Astrocyte of the hippocampus (primary cell): ENCODE measurements around the gene SPEN.

Source experiments
- DNase-seq: peaks from one replicate; pipeline ENCODE4 v3.0.0; 2011; ENCODE audit warnings: low read depth, low spot score

Gene SPEN

GRCh38 chr1:15934211-15935055 lies 86.9 kb downstream of the SPEN start:
- DNase-seq: no peak

GRCh38 chr1:15935056-15935950 lies 87.8 kb downstream of the SPEN start:
- no peak for DNase-seq

- DNase-seq: no peak
Observed at GRCh38 chr1:15936025-15936424, 88.5 kb downstream of the SPEN start.

GRCh38 chr1:15937146-15937545 lies 89.6 kb downstream of the SPEN start:
- no peak for DNase-seq

DNA sequence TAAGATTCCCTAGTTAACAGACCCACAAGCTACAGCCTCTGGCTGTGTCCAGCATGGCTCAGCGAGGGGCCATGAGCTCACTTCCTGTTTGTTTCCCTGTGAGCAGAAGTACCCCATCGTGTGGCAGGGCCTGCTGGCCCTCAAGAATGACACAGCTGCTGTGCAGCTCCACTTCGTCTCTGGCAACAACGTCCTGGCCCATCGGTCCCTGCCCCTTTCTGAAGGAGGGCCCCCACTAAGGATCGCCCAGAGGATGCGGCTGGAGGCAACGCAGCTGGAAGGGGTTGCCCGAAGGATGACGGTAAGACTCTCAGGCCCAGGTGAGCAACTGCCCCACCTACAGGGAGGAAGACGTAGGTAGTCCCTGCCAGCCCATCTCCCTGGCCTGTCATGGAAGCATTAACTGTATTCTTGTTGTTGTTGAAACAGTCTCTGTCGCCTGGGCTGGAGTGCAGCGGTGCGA lies 90.2 kb downstream of the SPEN start:
- no peak for DNase-seq

DNA sequence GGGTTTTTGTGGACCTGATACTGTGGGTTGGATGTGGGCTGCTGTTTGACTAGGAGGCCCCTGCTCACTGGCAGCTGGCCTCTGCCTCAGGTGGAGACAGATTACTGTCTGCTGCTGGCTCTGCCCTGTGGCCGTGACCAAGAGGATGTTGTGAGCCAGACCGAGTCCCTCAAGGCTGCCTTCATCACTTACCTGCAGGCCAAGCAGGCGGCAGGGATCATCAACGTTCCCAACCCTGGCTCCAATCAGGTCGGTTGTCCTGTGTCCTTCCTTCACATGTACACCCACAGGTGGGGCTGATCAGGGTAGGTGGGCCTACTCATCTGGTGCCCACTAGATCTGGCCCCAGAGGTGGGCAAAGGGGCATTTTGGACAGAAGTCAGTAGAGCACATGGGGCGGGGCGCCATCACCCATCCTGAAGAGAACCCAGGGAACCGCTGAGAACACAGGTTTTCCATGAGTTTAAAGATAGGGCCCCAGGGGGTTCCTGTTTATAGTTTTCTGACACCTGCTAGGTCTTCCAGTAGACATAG lies 91.2 kb downstream of the SPEN start:
- no peak for DNase-seq

DNA sequence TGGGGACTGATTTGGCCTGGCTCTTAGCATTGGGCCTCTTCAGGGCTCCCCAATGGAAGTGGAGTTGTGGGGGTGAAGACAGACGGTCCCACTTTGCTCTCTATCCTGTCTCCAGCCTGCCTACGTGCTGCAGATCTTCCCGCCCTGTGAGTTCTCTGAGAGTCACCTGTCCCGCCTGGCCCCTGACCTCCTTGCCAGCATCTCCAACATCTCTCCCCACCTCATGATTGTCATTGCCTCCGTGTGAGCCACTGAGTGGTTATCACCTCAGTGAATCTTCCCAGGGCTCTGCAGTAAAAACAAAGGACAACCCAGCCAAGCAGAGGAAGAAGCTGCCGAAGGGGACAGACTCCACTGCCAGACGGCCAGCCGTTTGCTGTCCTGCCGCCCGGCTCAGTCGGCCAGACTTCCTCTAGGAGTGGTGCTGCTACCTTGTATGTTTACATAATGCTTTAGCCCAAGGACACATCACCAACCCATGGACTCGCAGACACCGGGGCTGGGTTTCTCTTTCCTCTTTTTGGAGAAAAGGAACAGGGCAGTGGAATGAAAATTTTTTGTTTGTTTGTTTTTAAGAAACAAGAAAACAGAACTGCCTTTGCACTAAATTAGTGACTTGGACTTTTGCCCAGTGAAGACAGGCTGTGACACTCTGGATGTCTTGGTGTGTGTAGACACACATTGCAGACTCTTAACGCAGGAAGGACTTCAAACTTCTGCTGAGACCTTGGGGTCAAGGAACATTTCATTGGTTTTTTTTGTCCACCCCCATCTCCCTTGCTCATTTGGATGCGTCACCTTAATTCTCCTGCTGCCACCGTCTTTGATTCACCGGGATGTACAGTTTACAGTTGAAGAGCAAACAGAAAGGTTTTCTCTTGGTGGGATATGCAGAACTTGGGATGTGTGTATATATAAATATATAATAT lies 91.9 kb downstream of the SPEN start:
- DNase-seq: no peak

DNA sequence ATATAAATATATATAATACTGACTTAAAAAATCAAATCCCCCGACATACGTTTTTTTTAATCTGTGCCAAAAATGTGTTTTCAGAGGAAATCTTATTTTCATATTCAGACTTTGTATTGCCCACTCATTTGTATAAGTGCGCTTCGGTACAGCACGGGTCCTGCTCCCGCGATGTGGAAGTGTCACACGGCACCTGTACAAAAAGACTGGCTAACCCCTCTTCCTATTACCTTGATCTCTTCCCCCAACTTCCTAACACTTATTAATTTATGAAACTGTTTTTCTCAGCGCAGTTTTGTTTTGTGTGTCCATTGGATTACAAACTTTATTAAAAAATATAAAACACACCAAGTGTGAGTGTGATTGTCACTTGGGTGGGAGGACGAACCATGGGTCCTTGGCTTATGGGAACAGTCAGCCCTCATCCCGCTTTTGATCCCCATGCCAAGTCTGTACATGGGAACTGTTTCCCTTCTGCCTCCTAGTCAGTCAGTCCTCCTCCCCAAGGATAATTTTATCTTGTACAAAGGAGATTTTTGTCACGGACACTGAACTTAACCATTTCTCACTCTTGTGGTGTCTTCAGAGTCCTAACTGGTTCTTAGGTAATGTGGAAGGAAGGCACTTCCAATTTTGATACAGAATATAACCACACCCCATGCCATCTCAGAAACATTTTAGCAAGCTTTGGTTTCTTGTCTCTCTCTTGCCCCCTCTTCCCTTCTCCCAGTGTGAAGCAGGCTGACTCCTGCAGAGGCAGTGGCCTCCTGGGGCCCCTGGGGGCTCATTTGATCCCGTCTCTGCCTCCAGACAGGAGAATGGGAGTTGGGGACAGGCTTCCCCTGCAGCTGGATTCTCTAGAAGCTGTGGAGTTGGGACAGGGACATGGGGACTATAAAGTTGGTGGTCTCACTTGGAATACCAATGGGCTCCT lies 92.9 kb downstream of the SPEN start:
- no peak for DNase-seq

- DNase-seq: no peak
Observed at GRCh38 chr1:15941044-15941840, 93.7 kb downstream of the SPEN start.

GRCh38 chr1:15941899-15942660 lies 94.6 kb downstream of the SPEN start:
- no peak for DNase-seq

GRCh38 chr1:15942661-15943327 lies 95.3 kb downstream of the SPEN start:
- no peak for DNase-seq

DNA sequence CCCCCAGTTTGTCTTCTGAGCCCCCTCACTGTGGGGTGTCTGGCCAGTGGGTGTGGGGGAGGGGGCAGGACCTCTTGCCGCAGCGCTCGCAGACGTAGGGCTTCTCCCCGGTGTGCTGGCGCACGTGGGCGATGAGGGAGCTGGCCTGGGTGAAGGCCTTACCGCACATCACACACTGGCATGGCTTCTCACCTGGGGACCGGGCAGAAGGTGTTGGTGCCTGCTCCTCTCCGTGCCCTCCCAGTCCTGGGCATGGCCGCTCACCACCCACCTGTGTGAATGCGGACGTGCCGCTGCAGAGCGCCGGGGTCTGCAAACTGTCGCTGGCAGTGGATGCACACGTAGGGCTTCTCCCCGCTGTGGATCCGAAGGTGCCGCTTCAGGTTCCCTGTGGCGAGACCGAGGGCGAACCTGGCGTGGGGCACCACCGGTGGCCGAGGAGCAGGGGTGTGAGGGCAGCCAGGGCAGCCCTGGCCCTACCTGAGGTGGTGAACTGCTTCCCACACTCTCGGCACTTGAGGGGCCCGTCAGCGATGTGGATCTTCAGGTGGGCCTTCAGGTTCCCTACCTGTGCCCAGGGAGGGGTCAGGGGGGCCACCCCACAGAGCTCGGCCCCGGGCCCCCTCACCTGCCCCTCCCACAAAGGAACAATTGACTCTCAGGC lies 96.0 kb downstream of the SPEN start:
- no peak for DNase-seq

GRCh38 chr1:15943992-15944307 lies 96.4 kb downstream of the SPEN start:
- no peak for DNase-seq

GRCh38 chr1:15944308-15945010 lies 97.0 kb downstream of the SPEN start:
- DNase-seq: no peak

- no peak for DNase-seq
Observed at GRCh38 chr1:15945011-15945831, 97.7 kb downstream of the SPEN start.

GRCh38 chr1:15945832-15946448 lies 98.4 kb downstream of the SPEN start:
- no peak for DNase-seq
